Activated naive CD4-positive, alpha-beta T cell treated with anti-CD3 and anti-CD28 coated beads, Interleukin-2, amount 50 U/mL, for 16 hours (primary cell): Measurements from ENCODE around the gene PAWR.
"Not testable (repeated sequence)": the region's sequence is repeated elsewhere in the genome, so short reads cannot be mapped to it uniquely, and the experiment has no call there.

ENCODE experiments used
- DNase-seq: peaks from one replicate; pipeline ENCODE4 v3.0.0-alpha.2; 2020

The PAWR gene

DNA sequence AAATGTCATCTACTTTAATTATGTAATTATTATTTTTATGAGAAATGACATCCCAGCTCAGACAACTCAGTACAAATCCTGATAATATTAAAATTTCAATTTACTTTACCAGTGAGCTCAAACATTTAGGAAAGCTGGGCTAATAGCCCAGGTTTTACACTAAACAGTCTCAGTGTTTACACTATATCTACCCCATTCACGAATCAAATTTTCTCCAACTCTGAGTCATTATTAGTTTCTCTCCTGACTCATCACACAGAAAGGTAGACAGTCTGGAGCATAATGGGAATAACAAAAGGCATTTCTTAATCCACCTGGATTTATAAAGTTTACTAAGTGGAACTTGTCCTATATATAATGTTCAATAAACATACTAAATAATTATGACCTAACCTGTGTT lies 5.7 kb downstream of the PAWR start:
- no peak for DNase-seq

- DNase-seq = not testable (repeated sequence)
Measured at GRCh38 chr12:79684338-79684737, 6.4 kb downstream of the PAWR start.

- DNase-seq = no peak
Measured at GRCh38 chr12:79682593-79682992, 8.2 kb downstream of the PAWR start.

GRCh38 chr12:79681008-79681590 lies 9.7 kb downstream of the PAWR start:
- no peak for DNase-seq

DNA sequence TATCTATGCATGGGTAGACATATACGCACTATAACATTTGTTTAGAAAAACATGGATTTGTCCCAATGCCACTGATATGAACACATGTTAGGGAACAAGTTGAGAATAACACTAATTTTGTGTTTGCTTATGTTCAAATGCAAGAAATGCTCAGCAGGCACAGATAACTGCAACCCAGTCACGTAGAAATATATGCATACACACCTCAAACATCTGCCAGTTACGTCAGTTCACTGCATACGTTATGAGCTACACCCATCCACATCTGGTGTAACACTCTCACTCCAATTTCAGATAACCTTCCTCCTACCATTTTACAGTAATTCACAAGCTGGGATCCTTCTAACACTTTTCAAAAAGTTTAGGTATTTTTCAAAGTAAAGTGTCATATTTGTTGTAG lies 10.7 kb downstream of the PAWR start:
- DNase-seq = no peak

DNA sequence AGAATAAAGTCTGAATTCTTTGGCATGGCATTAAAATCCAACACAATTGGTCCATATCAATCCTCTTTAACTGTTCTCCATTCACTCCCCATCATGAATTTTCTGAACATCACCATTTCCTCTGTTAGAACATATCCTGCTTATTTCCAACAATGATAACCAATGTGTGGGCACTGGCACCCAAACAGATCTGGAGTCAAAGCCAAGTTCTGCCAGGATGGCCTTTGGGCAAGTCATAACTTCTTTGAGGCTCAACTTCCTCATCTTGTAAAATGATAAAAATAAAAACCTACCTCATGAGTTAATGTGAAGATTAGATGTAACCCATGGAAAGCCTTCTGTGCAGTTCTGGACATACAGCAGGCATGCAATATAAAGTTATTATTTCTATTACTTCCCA lies 12.5 kb downstream of the PAWR start:
- DNase-seq = no peak

DNA sequence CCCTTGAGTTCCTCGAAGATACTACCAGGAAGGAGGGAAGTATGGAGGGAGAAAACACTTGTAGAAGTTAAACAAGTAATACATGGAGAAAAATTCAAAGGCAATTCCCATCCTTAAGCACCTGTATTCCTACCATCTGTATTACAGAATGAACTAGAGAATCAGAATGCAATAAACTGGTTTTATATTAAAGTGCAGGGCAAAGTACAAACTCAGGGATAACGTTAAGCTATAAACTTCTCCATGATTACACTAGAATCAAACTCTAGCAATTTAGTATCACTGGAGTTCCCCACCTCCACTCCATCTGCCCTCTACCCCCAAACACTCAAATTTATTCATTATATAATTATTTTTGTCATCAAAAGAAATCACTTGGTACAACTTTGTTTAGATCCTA lies 13.1 kb downstream of the PAWR start:
- DNase-seq = no peak

GRCh38 chr12:79676579-79676978 lies 14.2 kb downstream of the PAWR start:
- DNase-seq = no peak

- no peak for DNase-seq
Measured at GRCh38 chr12:79674629-79675028, 16.1 kb downstream of the PAWR start.

DNA sequence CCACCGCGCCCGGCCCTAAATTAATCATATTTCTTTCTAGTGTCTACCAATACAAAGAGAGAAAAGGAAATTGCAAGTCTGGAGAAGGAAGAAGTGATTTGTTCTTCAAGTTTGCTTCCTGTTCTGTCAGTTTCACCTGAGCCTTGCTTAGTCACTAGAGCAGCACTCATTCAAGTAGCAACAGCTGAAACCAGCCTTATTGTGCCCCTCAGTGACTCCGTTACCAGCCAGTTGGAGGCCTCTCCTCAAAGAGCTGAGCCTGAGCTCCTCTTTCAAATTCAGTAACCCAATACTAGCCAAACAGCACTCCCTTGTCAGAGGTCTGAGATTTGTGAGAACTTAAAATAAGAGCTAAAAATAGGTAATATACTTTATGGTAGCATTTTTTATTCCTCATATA lies 17.4 kb downstream of the PAWR start:
- no peak for DNase-seq

DNA sequence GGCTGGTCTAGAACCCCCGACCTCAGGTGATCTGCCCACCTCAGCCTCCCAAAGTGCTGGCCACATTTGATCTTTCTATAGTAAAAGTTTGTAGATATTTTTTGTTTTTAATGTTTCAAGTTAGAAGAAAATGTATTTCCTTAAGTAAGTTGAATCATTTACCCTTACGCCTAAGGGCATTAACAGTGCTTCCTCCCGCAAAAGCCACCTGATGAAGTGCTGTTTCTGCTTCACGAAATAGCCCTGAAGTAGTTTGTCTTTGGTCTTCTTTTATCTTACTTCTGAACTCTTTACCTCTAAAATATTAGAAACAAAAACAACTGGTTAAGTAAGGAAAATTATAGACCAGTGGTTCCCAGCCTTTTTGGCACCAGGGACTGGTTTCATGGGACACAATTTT lies 22.7 kb downstream of the PAWR start:
- DNase-seq = no peak

DNA sequence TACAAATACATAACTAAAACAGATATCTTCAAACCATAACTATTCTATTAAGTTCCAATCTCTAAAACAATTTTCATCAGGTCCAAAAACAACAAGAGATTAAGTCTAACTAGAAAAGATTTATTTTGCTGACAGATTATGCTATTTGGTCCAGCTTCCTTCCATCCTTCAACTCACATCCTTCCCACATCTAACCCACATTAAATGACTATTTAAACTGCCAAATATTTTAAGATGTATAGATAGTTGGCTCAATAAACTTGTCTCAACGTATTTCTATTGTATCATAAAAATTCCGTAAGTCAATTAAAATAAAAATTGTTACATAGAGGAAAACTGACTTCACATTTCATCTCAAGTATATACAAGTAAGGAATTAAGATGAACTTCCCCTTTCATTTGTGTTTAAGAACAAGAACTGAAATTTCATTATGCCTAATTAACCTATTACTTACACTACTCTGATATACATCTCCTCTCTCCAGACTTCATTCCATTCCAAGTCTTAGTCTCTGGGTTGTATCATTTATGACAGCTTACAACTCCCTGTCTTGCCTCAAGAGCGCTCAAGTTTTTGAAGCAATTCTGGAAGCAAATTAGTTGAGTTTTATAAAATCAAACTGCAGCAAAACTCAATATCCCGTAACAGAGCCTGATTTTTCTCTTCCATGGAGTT lies 25.4 kb downstream of the PAWR start:
- no peak for DNase-seq

GRCh38 chr12:79664518-79664917 lies 26.2 kb downstream of the PAWR start:
- DNase-seq = no peak

DNA sequence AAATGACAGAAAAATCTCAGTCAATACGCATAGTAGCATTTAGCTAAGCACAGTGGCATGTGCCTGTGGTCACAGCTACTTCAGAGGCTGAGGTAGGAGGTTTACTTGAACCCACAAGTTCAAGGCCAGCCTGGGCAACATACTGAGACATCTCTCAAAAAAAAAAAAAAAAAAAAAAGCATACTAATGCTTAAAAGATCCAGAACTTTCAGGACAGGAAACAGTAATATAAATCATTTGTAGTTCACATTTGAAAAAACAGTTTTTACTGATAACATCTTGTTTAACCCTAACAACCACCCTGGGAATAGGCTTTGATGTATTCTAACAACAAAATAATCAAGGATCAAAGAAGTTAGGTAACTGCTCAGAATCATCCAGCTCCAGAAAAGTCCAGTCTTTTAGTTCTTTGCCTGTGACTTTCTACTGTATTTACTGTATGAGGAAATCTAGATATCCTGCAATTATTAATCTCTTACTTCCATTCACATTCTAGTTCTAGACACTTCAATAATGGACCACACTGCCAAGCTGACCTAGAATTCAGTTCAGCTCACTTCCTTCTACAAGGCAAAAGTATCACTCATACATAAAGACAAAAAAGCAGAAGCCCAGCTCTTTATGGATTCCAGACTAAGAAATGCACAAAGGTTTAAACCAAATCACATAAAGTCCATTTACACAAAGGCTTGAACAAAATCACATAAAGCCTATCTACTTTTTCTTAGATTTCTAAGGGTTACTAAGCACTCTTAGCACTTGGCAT lies 28.5 kb downstream of the PAWR start:
- DNase-seq = no peak

- no peak for DNase-seq
Measured at GRCh38 chr12:79661629-79662028, 29.1 kb downstream of the PAWR start.

GRCh38 chr12:79659961-79660431 lies 30.8 kb downstream of the PAWR start:
- DNase-seq = no peak

GRCh38 chr12:79658221-79658620 lies 32.5 kb downstream of the PAWR start:
- no peak for DNase-seq

DNA sequence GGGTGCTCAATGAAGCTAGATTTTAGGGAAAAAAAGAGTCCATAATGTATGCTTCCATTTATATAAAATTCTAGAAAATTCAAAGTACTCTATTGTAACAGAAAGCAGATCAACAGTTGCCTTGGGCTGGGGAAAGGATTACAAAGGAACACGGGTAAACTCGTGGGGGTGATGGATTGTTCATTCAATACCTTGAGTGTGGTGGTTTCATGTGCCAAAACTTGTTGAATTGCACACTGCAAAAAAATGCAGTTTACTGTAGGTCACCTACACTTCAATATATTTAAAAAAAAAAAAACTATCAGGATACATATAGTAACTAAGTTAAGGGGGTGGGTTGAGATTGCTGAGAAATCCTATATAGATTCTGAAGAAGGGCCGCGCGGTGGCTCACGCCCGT lies 33.6 kb downstream of the PAWR start:
- DNase-seq = no peak

- DNase-seq = no peak
Measured at GRCh38 chr12:79655036-79655435, 35.7 kb downstream of the PAWR start.

- no peak for DNase-seq
Measured at GRCh38 chr12:79652521-79652920, 38.2 kb downstream of the PAWR start.

DNA sequence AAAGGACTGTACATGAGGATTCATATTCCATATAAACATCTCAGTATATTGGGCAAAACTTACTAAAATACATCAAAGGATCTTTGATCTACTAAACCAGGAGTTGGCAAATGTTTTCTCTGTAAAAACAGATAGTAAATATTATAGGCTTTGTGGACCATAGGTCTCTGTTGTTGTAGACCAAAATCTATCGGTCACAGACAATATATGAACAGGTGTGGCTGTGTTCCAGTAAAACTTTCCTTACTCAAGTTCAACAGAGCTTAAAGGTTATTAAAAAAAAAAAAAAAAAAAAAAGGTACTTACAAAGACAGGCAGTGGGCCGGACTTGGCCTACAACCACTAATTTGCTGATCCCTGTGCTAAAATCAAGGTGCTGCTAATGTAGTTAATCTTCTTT lies 40.3 kb downstream of the PAWR start:
- DNase-seq = no peak

- no peak for DNase-seq
Measured at GRCh38 chr12:79648881-79649280, 41.9 kb downstream of the PAWR start.

DNA sequence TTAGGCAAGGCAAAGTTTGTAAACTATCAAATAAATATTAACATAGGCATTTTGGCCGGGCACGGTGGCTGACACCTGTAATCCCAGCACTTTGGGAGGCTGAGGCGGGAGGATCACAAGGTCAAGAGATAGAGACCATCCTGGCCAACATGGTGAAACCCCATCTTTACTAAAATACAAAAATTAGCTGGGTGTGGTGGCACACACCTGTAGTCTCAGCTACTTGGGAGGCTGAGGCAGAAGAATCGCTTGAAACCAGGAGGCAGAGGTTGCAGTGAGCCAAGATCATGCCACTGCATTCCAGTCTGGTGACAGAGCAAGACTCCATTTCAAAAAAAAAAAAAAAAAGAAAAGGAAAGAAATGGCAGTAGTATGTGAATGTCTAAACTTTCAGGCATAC lies 43.9 kb downstream of the PAWR start:
- DNase-seq = not testable (repeated sequence)

DNA sequence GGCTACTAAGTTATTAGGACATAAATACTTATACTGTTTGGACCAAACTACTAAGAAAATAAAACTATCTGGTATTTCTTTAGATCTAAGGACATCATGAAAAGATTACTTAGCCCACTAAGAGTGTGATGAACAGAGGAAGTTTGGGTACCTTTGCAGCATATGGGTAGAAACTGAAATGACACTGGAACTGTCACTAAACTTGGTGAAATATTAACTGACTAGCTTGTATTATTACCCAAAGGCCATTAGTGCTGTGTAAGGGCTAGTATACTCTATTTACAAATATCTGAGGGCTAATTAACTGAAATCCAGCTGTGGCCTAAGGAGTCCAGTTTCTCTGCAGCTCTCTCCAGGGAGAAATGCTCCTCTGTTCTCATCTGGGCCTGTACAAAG lies 45.5 kb downstream of the PAWR start:
- no peak for DNase-seq
